HG02973 (cell line): Measurements from ENCODE around the gene EHBP1L1.

Experiments
- ATAC-seq: cut with Tn5 transposase; IDR thresholded peaks from one replicate; pipeline ENCODE4 v1.9.1; 2021; ENCODE audit warnings: moderate library complexity; ENCODE audit not compliant: unreplicated experiment

The EHBP1L1 gene

DNA sequence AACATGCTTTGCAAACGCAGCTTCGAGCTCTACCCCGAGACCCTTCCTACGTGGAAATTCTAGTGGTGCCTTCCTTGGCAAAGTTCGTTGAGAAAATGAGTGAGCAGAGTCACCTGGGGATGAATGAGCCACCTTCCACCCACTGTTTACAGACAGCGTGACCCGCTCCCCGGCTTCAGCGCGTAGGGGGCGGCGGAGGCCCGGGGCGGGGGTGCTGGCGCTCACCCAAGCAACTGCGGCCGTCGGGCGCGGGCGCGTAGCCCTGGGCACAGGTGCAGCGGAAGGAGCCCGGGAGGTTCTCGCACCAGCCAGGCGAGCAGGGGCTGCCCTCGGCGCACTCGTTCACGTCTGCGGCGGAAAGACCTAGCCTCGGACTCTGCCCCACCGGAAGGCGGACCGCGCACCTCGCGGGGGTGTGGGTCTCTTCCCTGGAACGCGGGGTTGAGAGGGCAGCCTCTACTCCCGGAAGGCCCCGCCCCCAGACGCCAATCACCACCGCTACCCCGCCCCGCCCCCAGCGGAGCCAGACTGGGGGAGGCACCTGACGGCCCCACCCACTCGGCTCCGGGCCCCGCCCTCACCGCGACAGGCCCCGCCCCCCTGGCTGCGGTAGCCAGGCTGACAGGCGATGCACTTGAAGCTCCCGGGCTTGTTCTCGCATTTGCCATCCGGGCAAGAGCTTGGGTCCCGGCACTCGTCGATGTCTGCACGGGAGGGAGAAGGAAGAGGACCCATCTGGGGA lies 29.5 kb upstream of the EHBP1L1 start:
- ATAC-seq: no peak

DNA sequence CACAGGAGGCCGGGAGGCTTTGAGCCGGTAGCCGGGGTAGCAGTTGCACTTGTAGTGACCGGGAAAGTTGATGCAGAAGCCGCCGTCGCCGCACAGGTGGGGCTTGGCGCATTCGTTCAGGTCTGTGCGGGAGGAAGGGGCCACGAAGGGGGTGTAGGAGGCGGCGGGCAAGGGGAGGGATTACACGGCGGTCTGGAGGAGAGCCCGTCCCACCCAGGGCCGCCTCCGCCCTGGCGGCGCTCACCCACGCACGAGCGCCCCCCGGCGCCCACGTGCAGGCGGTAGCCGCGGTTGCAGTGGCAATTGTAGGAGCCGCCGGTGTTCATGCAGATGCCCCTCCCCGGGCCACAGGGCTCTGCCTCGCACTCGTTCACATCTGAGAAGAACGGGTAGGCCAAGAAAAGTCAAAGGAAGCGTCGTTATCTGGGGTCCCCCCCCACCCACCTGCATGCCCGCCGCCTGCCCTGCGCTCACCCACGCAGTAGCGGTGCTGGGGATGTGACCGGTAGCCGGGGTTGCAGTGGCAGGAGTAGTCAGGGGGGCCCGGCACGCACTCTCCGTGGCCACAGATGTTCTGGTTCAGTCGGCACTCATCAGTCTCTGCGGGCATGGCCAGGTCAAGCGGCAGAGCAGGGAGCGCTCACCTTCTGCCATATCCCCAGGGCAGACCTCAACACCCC lies 28.3 kb upstream of the EHBP1L1 start:
- no peak for ATAC-seq

DNA sequence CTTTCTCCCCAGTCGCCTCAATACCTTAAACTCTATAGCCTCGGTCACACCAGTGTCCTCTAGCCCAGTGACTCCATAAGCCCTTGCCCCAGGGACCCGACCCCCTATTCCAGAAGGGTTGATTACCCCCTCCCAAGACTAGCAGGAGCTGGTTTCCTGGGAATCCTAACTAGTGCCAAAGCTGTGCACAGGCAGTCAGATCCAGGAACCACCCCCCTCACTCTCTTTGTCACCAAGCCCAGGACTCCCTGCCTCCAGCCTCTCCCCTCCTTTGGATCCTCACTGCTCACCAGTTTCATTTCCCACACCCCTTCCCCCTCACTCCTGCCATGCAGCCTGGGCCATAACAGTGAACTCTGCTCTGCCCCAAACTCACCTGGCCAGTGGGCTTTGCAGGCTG lies 27.5 kb upstream of the EHBP1L1 start:
- no peak for ATAC-seq

DNA sequence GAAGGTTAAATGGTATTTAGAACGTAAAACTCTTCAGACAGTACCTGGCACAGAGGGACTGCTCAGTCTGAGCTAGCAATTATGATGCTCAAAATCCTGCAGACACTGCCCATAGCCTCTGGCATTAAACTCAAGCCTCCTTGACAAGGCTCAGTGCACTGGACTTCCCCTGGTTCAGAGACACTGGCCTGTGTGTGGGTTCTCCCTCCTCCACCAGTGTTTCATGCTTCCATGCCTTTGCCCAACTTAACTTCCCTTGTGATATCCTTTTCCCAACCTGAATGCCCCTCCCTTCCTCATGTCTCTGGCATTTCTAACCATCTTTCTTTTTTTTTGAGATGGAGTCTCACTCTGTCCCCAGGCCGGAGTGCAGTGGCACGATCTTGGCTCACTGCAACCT lies 26.8 kb upstream of the EHBP1L1 start:
- no peak for ATAC-seq

DNA sequence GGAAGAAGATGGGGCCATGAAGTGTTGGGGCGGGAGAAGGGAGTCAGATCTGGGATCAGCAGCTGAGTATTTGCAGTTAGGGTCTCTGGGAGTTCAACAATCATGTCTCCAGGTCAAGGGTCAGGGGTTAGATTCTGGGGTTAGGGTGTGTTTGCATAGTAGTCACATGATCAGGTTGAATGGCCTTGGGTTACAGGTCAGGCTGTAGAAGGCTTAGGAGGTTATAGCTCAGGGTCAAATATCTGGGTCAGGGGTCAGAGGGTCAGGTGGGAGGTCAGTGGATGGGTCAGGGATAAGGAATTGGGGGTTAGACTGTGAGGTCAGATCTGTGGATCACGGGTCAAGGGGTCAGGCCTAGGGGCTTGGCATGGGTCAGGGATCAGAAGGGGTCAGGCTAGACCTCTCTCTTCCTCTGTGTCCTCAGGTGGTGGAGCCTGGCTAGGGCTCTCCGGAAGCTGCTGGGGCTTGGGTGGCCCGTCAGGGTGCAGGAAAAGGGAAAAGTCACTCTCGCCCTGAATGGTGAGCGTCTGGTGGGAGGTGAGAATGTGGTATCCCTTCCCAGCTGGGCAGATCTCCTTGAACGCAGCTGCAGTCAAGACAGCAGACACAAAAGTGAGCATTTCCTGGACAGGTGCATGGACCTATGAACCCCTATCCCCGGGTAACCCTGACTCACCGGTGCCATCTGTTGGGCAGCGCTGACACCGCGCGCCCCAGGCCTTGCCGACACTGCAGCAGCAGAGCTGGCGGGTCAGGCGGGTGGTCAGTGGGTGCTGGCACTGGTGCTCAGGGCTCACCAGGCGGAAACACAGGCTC lies 24.1 kb upstream of the EHBP1L1 start:
- ATAC-seq: no peak

DNA sequence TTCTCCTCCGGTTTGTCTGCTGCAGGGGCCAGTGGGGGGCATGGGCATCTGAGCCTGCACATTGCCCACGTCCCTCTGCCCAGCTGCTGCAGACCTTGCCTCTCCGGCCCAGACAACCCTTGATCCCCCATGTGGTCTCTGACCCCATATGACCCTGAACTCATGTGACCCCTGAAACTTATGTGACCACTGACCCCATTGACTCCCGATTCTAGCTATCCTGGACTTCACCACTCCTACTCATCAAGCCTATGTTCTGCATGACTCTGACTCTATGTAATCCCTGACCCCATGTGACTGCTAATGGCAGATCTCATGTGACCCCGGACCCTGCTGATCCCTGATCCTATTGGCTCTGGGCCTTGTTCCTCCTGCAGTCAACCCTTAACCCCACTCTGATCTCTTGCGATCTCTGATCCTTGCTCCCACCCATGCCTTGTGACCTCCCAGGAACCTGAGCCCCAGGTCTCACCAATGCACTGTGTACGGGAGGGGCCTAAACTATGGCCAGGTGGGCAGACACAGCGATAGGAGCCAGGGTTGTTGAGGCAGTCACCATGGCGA lies 23.4 kb upstream of the EHBP1L1 start:
- ATAC-seq: no peak

DNA sequence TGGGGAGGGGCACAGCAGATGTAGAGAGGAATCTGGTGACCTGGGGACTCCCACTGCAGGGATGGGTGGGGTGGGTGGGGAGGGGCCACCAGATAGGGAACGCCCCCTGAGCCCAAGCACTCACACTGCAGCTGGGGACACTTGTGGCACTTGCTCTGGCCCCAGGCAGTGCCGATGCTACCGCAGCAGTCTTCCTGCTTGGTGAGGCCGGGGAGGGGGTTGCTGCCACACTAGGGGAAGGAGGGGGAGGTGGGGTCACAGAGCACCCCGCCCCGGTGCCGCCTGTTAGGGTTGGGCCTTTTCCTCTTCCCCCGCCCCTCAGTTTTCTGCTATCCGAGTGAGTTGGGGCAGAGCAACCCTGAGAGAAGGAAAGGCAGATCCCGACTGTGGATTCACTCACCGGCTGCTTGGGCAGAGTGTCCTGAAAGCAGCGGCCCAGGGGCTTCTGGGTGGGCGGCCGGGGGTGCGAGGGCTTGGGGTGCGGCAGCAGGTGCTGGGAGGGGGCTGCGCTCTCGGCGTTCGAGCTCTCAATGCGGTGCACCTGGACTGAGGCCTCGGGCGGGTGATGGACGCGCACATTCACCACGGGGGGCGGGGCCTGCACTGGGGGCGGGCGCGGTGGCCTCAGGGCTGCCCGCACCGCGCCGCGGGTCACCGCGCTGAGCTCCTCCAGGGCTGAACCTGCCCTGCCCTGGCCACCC lies 22.4 kb upstream of the EHBP1L1 start:
- no peak for ATAC-seq

DNA sequence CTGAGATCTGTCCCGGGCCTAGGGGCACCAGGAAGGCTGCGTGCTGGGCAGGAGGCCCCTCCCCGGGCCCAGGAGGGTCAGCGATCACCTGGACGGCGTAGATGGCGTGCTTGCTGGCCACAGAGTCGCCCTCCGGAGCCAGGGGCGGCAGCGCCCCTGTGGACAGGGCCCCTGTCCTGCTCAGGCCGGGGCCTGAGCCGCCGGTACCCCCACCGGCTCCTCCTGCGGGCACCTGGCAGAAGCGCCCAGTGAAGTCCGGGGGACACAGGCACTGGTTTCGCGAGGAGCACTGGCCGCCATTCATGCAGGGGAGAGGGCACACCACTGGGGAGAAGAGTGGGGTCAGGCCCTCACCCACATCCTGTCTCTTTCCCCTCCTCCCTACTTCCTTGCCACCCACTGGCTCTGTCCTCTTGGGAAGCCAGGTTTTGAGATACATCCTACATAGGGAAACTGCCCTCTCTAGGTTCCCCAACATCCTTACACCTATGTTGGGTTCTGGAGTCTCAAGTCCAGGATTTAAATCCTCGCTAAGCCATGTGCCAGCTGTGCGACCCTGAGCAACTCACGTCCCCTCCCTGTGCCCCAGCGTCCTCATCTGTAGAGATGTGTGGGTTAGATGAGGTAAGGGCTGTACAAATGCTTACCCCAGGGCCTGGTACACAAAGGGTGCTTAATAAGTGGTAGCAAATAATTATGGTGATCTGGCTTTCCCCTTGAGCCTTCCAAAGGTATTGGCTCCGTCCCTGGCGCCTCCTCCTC lies 21.6 kb upstream of the EHBP1L1 start:
- no peak for ATAC-seq

DNA sequence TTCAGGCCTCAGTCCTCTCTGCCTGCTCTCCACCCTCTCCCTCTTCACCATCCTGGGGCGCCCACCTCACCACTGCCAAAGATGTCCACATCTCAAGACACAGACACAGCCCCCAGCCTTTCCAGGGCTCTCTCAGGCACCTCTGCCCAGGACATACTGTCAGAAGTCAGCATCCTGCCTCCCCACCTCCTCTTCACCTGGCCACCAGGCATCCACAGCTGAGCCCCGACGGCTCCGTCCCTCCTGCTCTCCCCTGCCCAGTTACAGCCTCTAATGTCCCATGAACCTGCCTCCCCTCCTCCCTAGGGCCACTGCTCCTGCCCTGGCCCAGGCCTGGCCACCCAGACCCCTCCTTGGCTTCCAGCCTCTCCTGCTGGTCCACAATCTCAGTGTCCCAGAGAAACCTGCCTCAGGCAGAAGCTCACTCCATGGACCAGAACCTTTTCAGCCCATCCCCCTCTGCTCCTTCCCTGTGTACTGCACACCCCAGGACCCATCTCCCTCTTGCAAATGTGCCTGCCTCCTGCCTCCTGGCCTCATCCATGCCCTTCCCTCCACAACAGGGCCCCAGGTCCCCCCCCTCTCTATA lies 20.9 kb upstream of the EHBP1L1 start:
- ATAC-seq: no peak

DNA sequence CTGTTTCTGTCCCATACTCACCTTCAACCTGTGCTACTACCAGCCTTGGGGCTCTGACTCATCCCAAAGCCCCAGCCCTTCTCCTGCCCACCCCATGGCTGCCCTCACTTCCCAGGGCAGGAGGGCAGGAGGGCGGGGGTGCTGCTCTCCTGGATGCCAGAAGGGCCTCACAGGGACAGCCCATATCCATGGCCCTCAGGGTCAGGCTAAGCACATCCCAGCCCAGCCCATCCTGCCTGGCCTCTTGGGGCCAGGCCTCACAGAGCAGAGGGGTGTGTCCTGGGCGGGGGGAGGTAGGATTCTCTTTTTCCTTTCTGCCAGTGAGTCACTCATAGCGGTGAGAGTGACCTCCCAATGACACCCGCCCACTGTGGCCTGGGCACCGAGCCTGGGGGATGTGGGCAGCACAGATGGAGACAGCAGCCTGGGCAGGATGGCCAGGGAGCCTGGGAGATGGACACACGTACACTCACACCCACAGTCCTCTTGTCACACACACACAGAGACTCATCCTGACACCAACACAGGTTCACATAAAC lies 20.1 kb upstream of the EHBP1L1 start:
- no peak for ATAC-seq

DNA sequence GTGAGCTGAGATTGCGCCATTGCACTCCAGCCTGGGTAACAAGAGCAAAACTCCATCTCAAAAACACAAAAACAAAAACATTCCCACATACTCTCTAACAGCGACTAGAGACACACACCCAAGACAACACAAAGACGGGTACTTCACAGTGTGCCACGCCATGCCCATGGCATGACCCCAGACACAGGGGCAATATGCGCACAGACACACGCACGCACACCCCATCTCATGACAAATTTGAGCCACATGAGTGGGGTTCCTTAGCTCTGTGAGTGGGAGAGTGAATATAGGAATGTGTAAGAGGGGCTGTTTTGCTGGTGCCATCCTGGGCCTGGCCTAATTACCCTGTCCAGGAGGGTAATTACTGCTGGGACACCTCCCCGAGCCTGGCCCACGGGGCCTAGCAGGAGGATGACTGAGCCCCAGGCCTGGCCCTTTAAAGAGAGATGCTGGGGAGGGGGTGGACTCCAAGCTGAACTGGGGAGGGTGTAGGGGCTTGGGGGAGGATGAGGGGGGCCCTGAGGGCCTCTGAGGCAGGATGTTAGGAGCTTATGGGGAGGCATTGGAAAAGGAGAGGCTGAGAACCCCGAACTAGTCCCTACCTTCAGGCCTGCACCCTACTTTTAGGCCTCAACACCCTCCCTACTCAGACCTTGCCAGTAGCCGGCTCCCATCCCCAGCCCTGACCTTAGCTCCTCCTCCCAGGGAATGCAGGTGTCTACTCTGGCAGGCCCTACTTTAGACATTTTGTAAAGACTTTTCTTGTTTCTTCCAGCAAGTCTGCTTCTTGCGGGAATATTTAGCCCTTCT lies 19.2 kb upstream of the EHBP1L1 start:
- ATAC-seq: no peak

DNA sequence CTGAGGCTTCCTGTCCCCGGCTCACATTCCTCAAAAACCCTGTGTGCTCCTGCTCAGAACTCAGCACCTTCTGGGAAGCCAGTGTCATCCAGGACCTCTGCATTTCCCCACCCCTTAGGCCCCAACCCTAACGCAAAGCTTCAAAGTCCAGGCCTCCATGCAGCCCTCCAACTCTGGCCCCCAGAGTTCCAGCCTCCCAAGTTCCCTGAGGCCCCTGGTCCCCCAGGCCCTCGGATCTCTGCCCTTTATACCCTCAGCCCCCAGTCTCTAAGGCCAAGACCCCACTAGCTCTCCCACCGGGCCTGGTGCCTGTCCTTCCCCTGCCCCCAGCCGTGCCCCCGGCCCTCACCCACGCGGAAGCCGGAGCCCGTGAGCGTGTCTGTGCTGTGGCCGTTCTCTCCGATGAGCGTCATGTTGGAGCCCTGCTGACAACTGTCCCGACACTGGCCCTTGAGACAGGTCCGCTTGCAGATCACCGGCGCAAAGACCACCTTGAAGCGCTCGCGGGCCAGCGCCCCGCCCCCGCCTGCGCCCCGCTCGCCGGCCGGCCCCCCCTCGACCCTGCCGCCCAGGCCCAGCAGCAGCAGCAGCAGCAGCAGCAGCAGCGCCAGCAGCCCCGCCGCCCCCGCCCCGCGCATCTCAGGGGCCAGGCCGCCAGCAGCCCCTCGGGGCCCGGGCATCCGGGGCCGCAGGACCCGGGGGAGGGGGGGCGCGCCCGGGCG lies 18.4 kb upstream of the EHBP1L1 start:
- ATAC-seq: no peak

DNA sequence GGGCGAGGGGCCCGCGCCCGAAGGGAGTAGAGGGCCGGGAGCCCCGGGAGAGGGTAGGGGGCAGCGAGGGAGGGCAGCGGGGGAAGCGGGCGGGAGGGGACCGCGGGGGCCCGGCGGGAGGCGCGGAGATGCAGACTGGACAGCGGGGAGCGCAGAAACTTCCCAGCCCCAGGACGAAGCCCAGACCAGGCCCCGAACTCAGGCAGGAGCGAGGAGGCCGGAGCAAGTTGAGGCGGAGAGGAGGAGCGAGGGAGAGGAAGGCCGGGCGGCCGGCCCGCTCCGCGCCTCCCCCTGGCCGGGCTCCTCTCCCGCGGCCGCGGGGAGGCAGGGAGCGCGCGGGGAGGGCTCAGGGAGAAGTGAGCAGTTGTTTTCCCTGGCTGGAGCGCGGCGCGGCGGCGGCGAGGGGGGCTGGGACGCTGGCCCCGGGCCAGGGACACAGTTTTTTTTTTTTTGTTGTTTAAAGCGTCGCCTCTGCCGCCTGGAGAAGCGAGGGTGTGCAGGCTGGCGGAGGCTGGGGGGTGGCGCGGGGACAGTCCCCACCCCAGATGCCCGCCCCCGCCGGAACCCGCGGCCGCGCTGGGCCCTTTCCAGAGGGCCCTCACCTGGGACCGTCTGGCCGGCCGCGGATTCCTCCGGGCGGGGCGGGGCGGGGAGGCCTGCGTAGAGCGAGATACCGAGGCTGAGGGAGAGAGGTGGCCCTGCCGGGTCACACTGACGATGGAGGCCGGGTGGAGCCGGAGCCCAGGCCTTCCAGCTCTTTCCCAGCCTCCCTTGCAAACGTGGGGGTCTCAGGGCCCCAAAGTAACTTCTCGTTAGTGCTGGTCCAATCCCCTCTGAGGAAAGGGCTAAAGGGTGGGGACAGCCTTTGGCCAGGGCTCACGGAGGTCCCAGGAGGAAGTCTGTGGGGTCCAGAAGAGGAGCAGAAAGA lies 17.6 kb upstream of the EHBP1L1 start, which contains the start of gene LTBP3:
LTBP3 (minus strand) TSS at position 358 of the 928 bp plus-strand sequence. CDS start 400 bp downstream, outside the sequence.
- no peak for ATAC-seq

DNA sequence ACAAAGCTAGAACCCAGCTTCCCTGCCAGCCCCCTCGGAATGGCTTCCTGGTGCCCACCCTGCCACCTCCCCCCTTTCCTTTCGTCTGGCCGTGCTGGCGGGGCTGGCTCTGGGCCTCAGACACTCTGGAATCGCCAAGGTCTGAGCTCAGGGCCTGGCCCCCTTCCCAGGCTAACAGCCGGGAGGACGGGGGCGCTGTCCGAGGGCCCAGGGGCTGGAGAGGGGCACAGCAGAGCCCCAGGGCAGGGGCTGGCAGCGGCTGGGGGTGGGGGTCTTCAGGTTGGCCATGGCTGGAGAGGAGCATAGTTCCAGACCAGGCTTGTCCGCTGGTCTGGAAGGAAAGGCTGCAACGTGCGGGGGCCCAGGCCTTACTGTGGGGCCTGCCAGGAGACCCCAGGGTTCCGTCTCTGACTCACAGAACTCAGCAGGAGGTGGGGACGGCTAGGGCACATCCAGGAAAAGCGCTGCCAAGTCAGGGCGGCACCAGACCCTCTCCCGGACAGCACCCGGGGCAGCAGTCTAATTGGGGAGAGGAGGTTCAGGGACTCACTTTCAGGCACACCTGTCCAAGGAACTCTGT lies 16.8 kb upstream of the EHBP1L1 start:
- no peak for ATAC-seq

DNA sequence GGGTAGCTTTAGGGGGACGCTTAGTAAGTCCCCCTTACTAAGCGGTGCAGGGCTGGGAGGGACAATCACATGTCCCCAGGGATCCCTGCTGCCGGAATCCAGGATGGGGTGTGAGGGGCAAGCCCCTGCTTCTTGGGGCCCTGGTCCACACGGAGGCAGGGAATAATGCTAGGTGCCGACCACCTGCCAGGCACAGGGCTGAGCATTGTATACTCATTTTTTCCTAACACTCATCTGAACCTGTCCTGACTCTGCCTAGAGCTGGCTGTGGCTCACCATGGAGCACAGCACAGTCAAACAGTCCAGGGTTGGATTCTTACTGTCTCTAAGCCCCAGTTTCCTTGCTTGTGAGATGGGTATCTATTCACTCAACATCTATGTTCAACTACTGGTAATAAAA lies 16.3 kb upstream of the EHBP1L1 start:
- ATAC-seq: no peak

DNA sequence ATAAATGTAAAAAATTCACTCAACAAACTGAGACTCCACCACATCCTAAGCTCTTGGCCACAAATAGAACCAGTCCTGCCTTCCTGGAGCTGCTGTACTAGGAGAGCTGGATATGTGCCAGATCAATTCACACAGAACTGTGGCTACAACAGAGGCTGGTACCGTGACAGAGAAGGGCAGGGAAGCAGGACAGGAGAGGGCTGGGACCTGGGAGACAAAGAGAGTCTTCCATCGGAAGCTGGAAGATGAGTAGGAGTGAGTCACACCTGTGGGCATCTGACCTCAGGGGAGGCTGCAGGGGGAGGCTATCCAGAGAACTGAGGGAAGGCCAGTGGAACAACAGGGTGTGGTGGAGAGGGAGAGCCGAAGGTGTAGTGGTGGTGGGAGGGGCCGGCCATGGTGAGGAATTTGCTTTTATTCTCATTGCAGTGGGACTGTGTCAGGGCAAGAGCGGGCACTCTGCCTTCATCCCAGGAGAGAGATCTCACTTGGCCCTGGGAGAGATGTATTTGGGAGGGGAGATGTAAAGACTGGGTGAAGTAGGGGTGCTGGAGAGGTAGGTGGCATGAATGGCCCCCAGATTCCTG lies 15.8 kb upstream of the EHBP1L1 start:
- no peak for ATAC-seq
